ENCODE results near the gene PHF3.

- TF ChIP-seq CTCF (IDR thresholded peaks at IDR 0.05; ENCODE audit: low read depth, low read length, poor library complexity, severe bottlenecking) (no peak), EZH2phosphoT487 (IDR thresholded peaks at IDR 0.05; ENCODE audit: borderline replicate concordance, low read length) (no peak)
These were observed 4.5 kb downstream of the PHF3 start for GRCh38 chr6:63640062-63640461.

Measured in DOHH2 (cell line).